GM12873 (cell line): ENCODE results near the gene LRRFIP1.

Experiments used
- CTCF ChIP-seq: IDR thresholded peaks from 2 replicates; pipeline ENCODE4 v1.5.1; 2012; ENCODE audit warnings: low read depth, mild to moderate bottlenecking, moderate library complexity, low read length, control low read depth; ENCODE audit not compliant: insufficient read depth; ENCODE audit errors: missing control alignments

The LRRFIP1 gene

GRCh38 chr2:237593596-237594320 lies 33.6 kb upstream of the LRRFIP1 start:
- no peak for TF ChIP-seq CTCF

- no peak for TF ChIP-seq CTCF
Observed at GRCh38 chr2:237594514-237594871, 32.9 kb upstream of the LRRFIP1 start.

GRCh38 chr2:237596520-237597195 lies 30.7 kb upstream of the LRRFIP1 start:
- TF ChIP-seq CTCF = no peak

- TF ChIP-seq CTCF = no peak
Observed at GRCh38 chr2:237597196-237598145, 29.9 kb upstream of the LRRFIP1 start.

GRCh38 chr2:237598468-237599208 lies 28.7 kb upstream of the LRRFIP1 start:
- TF ChIP-seq CTCF = no peak

- no peak for TF ChIP-seq CTCF
Observed at GRCh38 chr2:237599465-237600110, 27.8 kb upstream of the LRRFIP1 start.
